Measurements from ENCODE around the gene CCDC81.

The CCDC81 gene

GRCh38 chr11:86442827-86443226 lies 68.1 kb downstream of the CCDC81 start:
- DNase-seq: no peak

DNA sequence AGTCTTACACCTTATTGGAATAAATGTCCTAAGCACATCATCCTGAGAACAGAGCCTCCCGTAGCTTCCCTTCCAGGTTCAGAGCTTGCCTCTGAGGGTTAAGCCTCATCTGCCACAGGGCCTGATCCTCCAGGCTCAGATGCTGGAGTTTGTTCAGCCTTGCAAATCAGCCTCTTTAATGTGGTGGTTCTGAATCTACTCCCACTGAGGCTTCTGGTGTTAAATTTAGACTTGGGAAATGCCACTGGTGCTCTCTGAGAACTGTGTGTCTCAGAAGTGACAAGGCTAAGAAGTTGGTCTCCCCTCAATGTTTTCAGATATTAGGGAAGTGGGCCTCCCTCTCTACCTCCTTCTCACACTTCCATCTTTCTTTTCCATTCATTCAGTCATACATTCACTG lies 68.7 kb downstream of the CCDC81 start:
- DNase-seq: no peak

DNA sequence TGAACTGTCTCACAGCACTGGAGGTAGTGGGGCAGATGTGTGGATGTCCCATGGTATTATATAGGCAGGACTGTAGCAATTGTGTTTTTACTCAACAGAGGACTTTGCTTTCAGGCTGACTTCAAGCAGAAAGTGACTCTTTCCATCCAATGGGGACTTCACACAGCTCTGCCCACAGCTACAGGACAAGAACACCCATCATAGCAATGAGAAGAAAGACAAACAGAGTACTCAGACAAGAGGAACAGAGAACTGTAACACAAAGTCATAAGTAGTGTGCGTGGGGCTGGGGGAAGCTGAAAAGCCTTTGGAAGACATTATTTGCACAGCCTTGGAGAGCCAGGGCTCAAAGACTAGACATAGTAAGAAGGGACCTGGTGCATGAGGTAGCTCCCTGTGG lies 70.3 kb downstream of the CCDC81 start:
- no peak for DNase-seq

- no peak for DNase-seq
These were observed 71.7 kb downstream of the CCDC81 start for GRCh38 chr11:86446163-86446923.

DNA sequence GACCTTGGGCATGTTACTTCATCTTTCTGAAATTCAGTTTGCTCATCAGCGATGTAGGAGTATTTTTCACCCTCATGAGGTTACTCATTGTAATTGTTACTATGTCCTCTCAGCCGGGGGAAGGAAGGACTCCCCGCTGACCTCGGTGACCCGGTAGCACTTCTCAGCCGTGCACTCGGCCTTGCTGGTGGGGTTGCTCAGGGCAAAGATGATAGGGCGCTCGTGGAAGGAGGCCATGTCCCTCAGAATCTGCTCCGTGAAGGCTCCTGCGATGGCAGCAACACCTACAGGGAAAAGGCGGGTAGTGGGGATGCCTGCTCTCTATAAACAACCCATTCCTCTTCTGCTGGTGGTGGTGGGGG lies 72.2 kb downstream of the CCDC81 start:
- DNase-seq: no peak

DNA sequence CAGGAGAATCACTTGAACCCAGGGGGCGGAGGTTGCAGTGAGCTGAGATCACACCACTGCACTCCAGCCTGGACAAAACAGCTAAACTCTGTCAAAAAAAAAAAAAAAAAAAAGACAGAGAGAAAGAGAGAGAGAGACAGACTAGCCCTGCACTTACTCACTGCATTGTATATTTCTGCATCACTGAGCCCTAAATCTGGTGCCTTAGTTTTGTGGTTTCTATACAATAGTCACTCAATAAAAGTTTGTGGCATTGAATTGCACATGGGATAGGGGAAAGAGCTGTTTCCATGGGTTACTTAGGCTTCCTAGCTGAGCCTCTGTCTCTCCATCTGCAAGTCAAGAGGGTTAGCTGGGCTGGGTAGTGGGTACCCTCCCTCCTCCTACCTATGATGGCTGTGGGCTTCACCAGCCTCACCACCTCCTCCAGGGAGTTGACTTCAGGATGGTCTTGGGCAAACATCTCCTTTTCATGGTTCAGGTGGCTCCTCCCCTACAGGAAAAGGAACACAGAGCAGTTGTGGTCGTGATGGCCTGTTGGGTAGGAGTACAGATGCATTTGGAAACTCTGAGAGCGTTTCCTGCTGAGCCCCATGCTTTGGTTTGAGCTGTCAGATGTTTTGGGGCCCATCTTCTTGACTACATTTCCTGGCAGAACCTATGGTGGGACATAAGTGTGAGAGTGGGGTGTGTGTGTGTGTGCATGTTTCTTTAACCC lies 73.2 kb downstream of the CCDC81 start:
- no peak for DNase-seq

DNA sequence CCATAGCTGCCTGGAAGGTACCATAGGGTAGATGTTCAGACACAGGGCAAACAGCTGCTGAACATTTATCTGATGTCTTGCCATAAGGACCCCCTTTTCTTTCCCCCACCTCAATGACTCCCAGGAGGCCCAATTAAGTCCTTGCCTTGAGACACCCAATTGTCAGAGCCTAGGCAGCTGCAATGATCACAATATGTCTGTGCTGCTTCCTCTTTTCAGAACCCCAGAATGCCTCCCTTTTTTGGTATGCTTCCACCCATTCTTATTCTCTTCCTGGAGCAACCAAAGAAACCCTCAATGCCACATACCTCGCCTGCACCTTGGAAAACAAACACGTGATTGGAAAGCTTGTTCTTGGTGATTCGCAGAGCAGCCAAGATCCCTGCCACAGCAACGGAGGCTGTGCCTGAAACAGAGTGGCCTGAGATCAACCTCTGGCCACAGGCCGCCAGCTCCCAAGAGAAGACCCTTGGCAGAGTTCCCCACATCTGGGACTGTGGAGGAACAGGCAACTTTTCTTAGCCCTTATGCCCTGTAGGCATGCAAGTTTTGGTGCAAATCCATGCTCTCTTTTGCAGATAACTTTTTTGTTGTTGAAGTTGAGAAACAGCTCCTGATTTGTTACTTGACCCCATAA lies 75.4 kb downstream of the CCDC81 start:
- DNase-seq: no peak

DNA sequence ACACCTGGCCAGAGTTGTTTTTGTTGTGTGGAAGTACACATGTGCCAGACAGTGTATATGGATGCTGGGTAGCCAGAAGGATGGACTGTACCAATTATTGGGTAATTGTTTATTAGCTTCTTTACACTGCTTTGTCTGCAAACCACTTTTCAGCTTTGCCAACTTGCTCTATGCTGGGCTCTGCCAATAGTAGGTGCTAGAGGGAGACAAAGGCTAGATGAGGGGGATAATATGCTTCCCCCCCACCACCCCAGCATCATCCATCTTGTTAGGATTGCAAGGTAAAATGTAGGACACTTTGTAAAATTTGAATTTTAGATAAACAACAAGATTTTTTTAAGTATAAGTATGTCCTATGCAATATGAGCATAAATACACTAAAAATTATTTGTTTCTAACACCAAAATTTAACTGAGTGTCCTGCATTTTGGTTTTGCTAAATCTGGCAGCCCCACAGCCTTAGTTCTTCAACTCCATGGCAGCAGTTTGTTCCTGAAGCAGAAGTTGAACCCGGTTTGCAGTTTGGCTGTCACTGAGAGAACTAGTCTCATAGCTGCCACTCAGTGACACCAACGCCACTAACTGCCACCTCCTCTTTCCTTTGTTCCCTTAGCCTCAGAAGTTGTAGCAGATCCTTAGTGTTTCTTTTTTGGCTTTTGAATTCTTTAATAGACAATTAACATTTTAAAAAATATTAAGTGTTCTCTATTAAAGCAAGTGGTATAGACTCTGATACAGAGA lies 78.8 kb downstream of the CCDC81 start:
- no peak for DNase-seq

DNA sequence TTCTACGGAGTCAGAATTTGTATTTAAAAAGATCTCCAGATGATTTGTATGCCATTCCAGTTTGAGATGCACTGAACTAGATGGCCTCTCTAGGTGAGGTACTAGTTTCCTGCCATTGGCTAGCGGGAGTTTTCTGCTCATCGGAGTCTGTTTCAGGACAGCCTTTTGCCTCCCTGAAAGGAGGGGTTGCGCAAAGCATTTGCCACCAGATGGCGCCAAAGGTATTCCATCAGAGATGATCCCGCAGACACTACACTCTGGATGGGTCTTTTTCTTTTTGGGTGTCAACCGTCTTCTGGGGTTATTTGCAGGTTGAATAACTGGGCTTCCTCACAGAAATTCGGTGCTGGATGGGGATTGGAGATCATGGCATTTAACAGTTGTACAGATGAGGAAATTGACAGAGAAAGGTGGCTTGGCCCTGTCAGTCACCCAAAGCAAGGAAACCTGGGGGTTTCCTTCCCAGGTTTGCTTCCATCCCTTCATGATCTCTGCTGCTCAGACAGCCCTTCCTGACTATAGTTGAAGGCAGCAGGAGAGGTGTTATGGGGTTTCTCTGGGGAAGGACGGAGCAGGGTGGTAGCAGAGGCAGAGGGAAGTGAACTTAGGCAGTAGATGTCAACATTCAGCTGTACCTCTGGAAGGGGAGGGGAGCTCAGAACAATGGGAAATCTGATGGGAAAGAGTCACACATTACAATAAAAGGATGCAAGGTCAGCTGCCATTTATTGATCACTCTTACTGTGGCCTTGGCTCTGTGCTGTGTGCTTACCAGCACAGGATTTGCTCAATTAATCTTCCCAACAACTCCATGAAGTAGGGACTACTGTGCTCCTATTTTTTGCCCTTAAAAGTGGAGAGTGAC lies 81.6 kb downstream of the CCDC81 start:
- DNase-seq: no peak

- no peak for DNase-seq
These were observed 83.8 kb downstream of the CCDC81 start for GRCh38 chr11:86458294-86459001.

- no peak for DNase-seq
These were observed 84.3 kb downstream of the CCDC81 start for GRCh38 chr11:86459002-86459385.

GRCh38 chr11:86459682-86460460 lies 85.2 kb downstream of the CCDC81 start:
- no peak for DNase-seq

- DNase-seq: no peak
These were observed 86.0 kb downstream of the CCDC81 start for GRCh38 chr11:86460461-86461385.

DNA sequence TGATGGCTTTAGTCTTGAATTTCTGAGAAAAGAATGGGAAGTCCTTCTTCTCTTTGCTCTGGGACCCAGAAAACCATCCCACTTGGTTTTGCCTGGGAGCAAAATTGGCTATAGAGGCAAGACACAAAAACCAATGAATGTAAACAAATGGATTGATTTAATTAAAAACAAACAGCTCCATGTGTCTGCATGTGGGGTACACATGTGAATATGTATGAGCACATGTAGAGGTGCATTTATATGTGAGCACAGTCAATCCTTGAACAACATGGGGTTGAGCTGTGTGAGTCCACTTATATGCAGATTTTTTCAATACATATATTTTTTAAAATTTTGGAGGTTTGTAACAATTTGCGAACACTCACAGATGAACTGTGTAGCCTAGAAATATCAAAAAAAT lies 87.2 kb downstream of the CCDC81 start:
- no peak for DNase-seq

DNA sequence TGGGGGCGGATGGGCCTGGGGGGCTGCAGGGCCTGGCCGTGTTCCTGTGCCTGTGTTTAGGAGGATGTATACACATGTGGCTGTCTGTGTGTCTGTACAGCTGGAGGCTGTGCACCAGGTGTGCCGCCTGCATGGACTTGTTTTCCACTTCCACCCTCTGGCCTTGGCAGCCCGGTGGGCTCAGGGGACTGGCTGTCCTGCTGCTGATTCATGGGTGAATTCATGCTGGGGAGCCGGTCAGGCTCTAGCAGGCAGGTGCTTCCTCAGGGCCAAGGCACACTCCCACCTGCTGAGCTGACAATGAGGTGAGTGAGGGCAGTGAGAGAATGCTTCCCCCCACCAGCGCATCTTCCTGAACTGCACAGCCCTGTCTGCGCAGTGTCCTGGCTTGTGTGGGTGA lies 88.4 kb downstream of the CCDC81 start:
- no peak for DNase-seq

- DNase-seq: no peak
These were observed 89.3 kb downstream of the CCDC81 start for GRCh38 chr11:86463955-86464354.

GRCh38 chr11:86464509-86465221 lies 90.0 kb downstream of the CCDC81 start:
- no peak for DNase-seq

- DNase-seq: no peak
These were observed 93.5 kb downstream of the CCDC81 start for GRCh38 chr11:86468169-86468568.

Data from NCI-H187 treated with DMSO at 0.1 percent for 48 hours (cell line).